Measurements from ENCODE around the gene ADAMTS19. TPM values are rescaled to one million over a fixed set of nuclear protein-coding genes. Genes with fewer than 3 reads are reported as not detected.
"Not testable (repeated sequence)": the region's sequence is repeated elsewhere in the genome, so short reads cannot be mapped to it uniquely, and the experiment has no call there.

ADAMTS19 gene
- total and polyA plus RNA-seq, 11 donors = 0.16 to 1.2 (median 0.53) TPM; not detected in 3

GRCh38 chr5:129572060-129572459, 112.0 kb downstream of the ADAMTS19 start:
- no peaks in the 10 kb centered on the region for H3K27me3 ChIP-seq
- TF ChIP-seq POLR2A (IDR thresholded peaks at IDR 0.05) = no peak
- no peak for TF ChIP-seq CTCF (IDR thresholded peaks at IDR 0.05)
- ATAC-seq (no peak), DNase-seq (no peak)
- H3K36me3 ChIP-seq = no peaks in the 10 kb centered on the region
- H3K27ac ChIP-seq = no peak overlapping the region
- intact Hi-C loops (cut with DNase I) = no loop called here
- 63 to 86% (median 84%) methylated on average over 2 of the region's 2 CpGs for WGBS, 4 donors
- H3K9me3 ChIP-seq = no peaks in the 10 kb centered on the region
- H3K4me3 ChIP-seq = no peak overlapping the region
- H3K4me1 ChIP-seq = no peaks in the 10 kb centered on the region

- H3K9me3 ChIP-seq = peaks cover 0 to 19% (median 2%) of the 10 kb centered on the region in 12 donors
- H3K4me3 ChIP-seq; ATAC-seq; intact Hi-C loops (cut with DNase I); H3K27ac ChIP-seq; H3K4me1 ChIP-seq; DNase-seq; H3K36me3 ChIP-seq; H3K27me3 ChIP-seq: not testable (repeated sequence)
- WGBS, 4 donors = 40 to 100% (median 48%) methylated on average over 1 to 4 of the region's 4 CpGs
Measured at GRCh38 chr5:129584496-129584895, 124.4 kb downstream of the ADAMTS19 start.

- intact Hi-C loops (cut with DNase I) = no loop called here
- TF ChIP-seq POLR2A (IDR thresholded peaks at IDR 0.05) (no peak), CTCF (IDR thresholded peaks at IDR 0.05) (no peak)
- no peaks in the 10 kb centered on the region for H3K9me3 ChIP-seq
- ATAC-seq = no peak
- no peak for DNase-seq
- no peaks in the 10 kb centered on the region for H3K4me1 ChIP-seq
- H3K27me3 ChIP-seq = no peaks in the 10 kb centered on the region
- WGBS, 4 donors = 64 to 79% (median 71%) methylated on average over 3 of the region's 3 CpGs
- no peak overlapping the region for H3K27ac ChIP-seq
- no peaks in the 10 kb centered on the region for H3K36me3 ChIP-seq
- H3K4me3 ChIP-seq = no peak overlapping the region
Measured at GRCh38 chr5:129591508-129592160, 131.5 kb downstream of the ADAMTS19 start.

- no peak overlapping the region for H3K4me3 ChIP-seq
- no peaks in the 10 kb centered on the region for H3K27me3 ChIP-seq
- no peak for ATAC-seq
- no peaks in the 10 kb centered on the region for H3K9me3 ChIP-seq
- intact Hi-C loops (cut with DNase I) = no loop called here
- DNase-seq = no peak
- no peaks in the 10 kb centered on the region for H3K36me3 ChIP-seq
- WGBS, 4 donors = 65 to 76% (median 70%) methylated on average over 2 of the region's 2 CpGs
- no peaks in the 10 kb centered on the region for H3K4me1 ChIP-seq
- H3K27ac ChIP-seq = no peak overlapping the region
- no peak for TF ChIP-seq POLR2A (IDR thresholded peaks at IDR 0.05)
- TF ChIP-seq CTCF (IDR thresholded peaks at IDR 0.05) = no peak
Measured at GRCh38 chr5:129593525-129593924, 133.4 kb downstream of the ADAMTS19 start.

- 72 to 84% (median 78%) methylated on average over 2 of the region's 2 CpGs for WGBS, 4 donors
- Histone ChIP-seq H3K27ac (no peak overlapping the region), H3K9me3 (no peaks in the 10 kb centered on the region), H3K4me1 (no peaks in the 10 kb centered on the region), H3K4me3 (no peak overlapping the region), H3K27me3 (no peaks in the 10 kb centered on the region), H3K36me3 (no peaks in the 10 kb centered on the region)
- intact Hi-C loops (cut with DNase I) = no loop called here
- DNase-seq (no peak), ATAC-seq (no peak)
- TF ChIP-seq CTCF (IDR thresholded peaks at IDR 0.05) (no peak), POLR2A (IDR thresholded peaks at IDR 0.05) (no peak)
Measured at GRCh38 chr5:129601576-129601975, 141.5 kb downstream of the ADAMTS19 start.

Data from heart left ventricle (tissue), 16 donors.